Esophagus squamous epithelium (tissue), 5 donors: ENCODE data around the gene THAP10. TPM values are rescaled to one million over a fixed set of nuclear protein-coding genes. Genes with fewer than 3 reads are reported as not detected.
A peak's percentile ranks its signal among the peaks of the same experiment; 100 is the strongest.

ENCODE experiments used
- DNase-seq: peaks from one replicate; lab custom pipeline; 2025; lab: John Stamatoyannopoulos, UW
- H3K27ac ChIP-seq, 4 donors: fragments of 200-600 bp; sonication (generic); one replicate each; pipeline ENCODE4 v1.5.1; 2016 to 2019; ENCODE audit warnings: mild to moderate bottlenecking in 1 of 4
- H3K27me3 ChIP-seq, 4 donors: fragments of 200-600 bp; sonication (generic); 1 replicate in 3 of 4; 2 replicates in 1 of 4; pipeline versions ENCODE4 v1.5.1 to v1.6.0; 2017 to 2021; ENCODE audit warnings: antibody characterized with exemption in 1 of 4
- H3K36me3 ChIP-seq, 3 donors: fragments of 200-600 bp; sonication (generic); one replicate each; pipeline ENCODE4 v1.5.1; 2016 to 2019
- H3K4me1 ChIP-seq, 3 donors: fragments of 200-600 bp; sonication (generic); one replicate each; pipeline ENCODE4 v1.5.1; 2017 to 2019
- H3K4me3 ChIP-seq, 4 donors: fragments of 200-600 bp; sonication (generic); 1 replicate in 3 of 4; 2 replicates in 1 of 4; pipeline ENCODE4 v1.5.1; 2016 to 2019; ENCODE audit warnings: mild to moderate bottlenecking in 2 of 4, moderate library complexity in 1 of 4
- H3K9me3 ChIP-seq, 3 donors: fragments of 200-600 bp; sonication (generic); one replicate each; pipeline ENCODE4 v1.5.1; 2016 to 2019
- CTCF ChIP-seq, 6 experiments: fragments of 450-650 bp in 4 of 6; fragments of 200-600 bp in 2 of 6; sonication (generic) in 2 of 6; IDR thresholded peaks; one replicate each; pipeline ENCODE4 v1.5.1; 2016 to 2019; ENCODE audit warnings: antibody characterized with exemption in 6 of 6, mild to moderate bottlenecking in 4 of 6, moderate library complexity in 4 of 6
- POLR2A ChIP-seq, 4 donors: fragments of 450-650 bp; IDR thresholded peaks; one replicate each; pipeline ENCODE4 v1.6.1; 2017; ENCODE audit warnings: antibody characterized with exemption in 4 of 4, mild to moderate bottlenecking in 4 of 4, moderate library complexity in 3 of 4
- WGBS, 2 donors: methylation state at CpG; one replicate each; pipeline ENCODE4 v1.1.5; 2018; 5-methylcytosine and 5-hydroxymethylcytosine counted together
- intact Hi-C: fragments of 100-400 bp; cut with DNase I; formaldehyde crosslinking; loops from one replicate; pipeline ENCODE4 v1.15.0; 2022
- total RNA-seq, 4 donors: library from RNA; depleted of rRNA; stranded (reverse); fragments of >200 nt; gene quantifications; one replicate each; pipeline ENCODE4 v1.1.0, GENCODE V29; 2016
- donor health status: DM: yes; HTN: yes; CAD: no.

The THAP10 gene
- total RNA-seq, 4 donors from 2014 or later: 1.5 to 3.0 (median 2.3) TPM

GRCh38 chr15:70870051-70870450 lies 22.2 kb downstream of the THAP10 start:
- intact Hi-C loops: no loop called here
- no peak for TF ChIP-seq POLR2A (IDR thresholded peaks at IDR 0.05)
- no peak for TF ChIP-seq CTCF (IDR thresholded peaks at IDR 0.05)
- Histone ChIP-seq H3K4me1 (peaks cover 0 to 32% (median 0%) of the 10 kb centered on the region in 3 donors), H3K27me3 (peaks cover 0 to 17% (median 0%) of the 10 kb centered on the region in 4 donors), H3K36me3 (no peaks in the 10 kb centered on the region), H3K27ac (peak overlapping the region in 1 of 4 donors; percentile 21), H3K9me3 (no peaks in the 10 kb centered on the region), H3K4me3 (no peak overlapping the region)
- no peak for DNase-seq

GRCh38 chr15:70869346-70869745 lies 22.9 kb downstream of the THAP10 start:
- 77 to 88% methylated on average over 2 to 3 of the region's 3 CpGs for WGBS, 2 donors
- Histone ChIP-seq H3K27ac (peak overlapping the region in 3 of 4 donors; percentile 2 to 73 (median 51)), H3K36me3 (no peaks in the 10 kb centered on the region), H3K27me3 (peaks cover 0 to 11% (median 0%) of the 10 kb centered on the region in 4 donors), H3K4me1 (peaks cover 0 to 32% (median 0%) of the 10 kb centered on the region in 3 donors), H3K4me3 (no peak overlapping the region), H3K9me3 (no peaks in the 10 kb centered on the region)
- no peak for DNase-seq
- TF ChIP-seq CTCF (IDR thresholded peaks at IDR 0.05): no peak
- TF ChIP-seq POLR2A (IDR thresholded peaks at IDR 0.05): no peak
- intact Hi-C loops: no loop called here

GRCh38 chr15:70867911-70868467 lies 24.2 kb downstream of the THAP10 start:
- H3K4me3 ChIP-seq: no peak overlapping the region
- TF ChIP-seq POLR2A (IDR thresholded peaks at IDR 0.05): no peak
- no peak for TF ChIP-seq CTCF (IDR thresholded peaks at IDR 0.05)
- no peaks in the 10 kb centered on the region for H3K9me3 ChIP-seq
- H3K4me1 ChIP-seq: peaks cover 0 to 32% (median 0%) of the 10 kb centered on the region in 3 donors
- intact Hi-C loops: no loop called here
- H3K27me3 ChIP-seq: no peaks in the 10 kb centered on the region
- H3K27ac ChIP-seq: peak overlapping the region; percentile 8 to 81 (median 68)
- 56 to 69% methylated on average over 6 of the region's 6 CpGs for WGBS, 2 donors
- H3K36me3 ChIP-seq: no peaks in the 10 kb centered on the region
- DNase-seq: no peak

GRCh38 chr15:70866982-70867641 lies 25.1 kb downstream of the THAP10 start:
- H3K27ac ChIP-seq: peak overlapping the region in 3 of 4 donors; percentile 42 to 81 (median 73)
- no peak for DNase-seq
- H3K36me3 ChIP-seq: no peaks in the 10 kb centered on the region
- H3K4me1 ChIP-seq: peaks cover 0 to 32% (median 0%) of the 10 kb centered on the region in 3 donors
- TF ChIP-seq POLR2A (IDR thresholded peaks at IDR 0.05) (no peak), CTCF (IDR thresholded peaks at IDR 0.05) (no peak)
- H3K4me3 ChIP-seq: no peak overlapping the region
- WGBS, 2 donors: 82 to 89% methylated on average over 5 of the region's 5 CpGs
- intact Hi-C loops: no loop called here
- H3K27me3 ChIP-seq: no peaks in the 10 kb centered on the region
- no peaks in the 10 kb centered on the region for H3K9me3 ChIP-seq
